Peyer's patch (tissue), 4 donors: ENCODE results near the gene MEIOB. TPM values are rescaled to one million over a fixed set of nuclear protein-coding genes. Genes with fewer than 3 reads are reported as not detected.

Source experiments
- DNase-seq, 3 donors: peaks; one replicate each; pipeline ENCODE4 v3.0.0-alpha.2; 2017 to 2019
- H3K27ac ChIP-seq, 4 donors: fragments of 200-600 bp; sonication (generic); one replicate each; pipeline ENCODE4 v1.5.1; 2016 to 2019
- H3K27me3 ChIP-seq, 2 donors: fragments of 200-600 bp; sonication (generic); one replicate each; pipeline ENCODE4 v1.5.1; 2019
- H3K36me3 ChIP-seq, 3 donors: fragments of 200-600 bp; sonication (generic); one replicate each; pipeline ENCODE4 v1.5.1; 2016 to 2019
- H3K4me1 ChIP-seq, 4 donors: fragments of 200-600 bp; sonication (generic); one replicate each; pipeline ENCODE4 v1.5.1; 2016 to 2019
- H3K4me3 ChIP-seq, 4 donors: fragments of 200-600 bp; sonication (generic); 1 replicate in 3 of 4; 2 replicates in 1 of 4; pipeline ENCODE4 v1.5.1; 2016 to 2019; ENCODE audit warnings: mild to moderate bottlenecking in 1 of 4
- H3K9me3 ChIP-seq, 4 donors: fragments of 200-600 bp; sonication (generic); one replicate each; pipeline ENCODE4 v1.5.1; 2016 to 2019; ENCODE audit warnings: mild to moderate bottlenecking in 1 of 4
- POLR2A ChIP-seq, 2 donors: fragments of 450-650 bp; IDR thresholded peaks; one replicate each; pipeline ENCODE4 v1.5.1; 2017; ENCODE audit warnings: antibody characterized with exemption in 2 of 2, mild to moderate bottlenecking in 2 of 2, moderate library complexity in 2 of 2
- total RNA-seq, 4 donors: library from RNA; depleted of rRNA; stranded (reverse); fragments of >200 nt; gene quantifications; one replicate each; pipeline ENCODE4 v1.1.0, GENCODE V29; 2016
- TF ChIP-seq, protein P1 (sequence below), 6 experiments: fragments of 450-650 bp in 4 of 6; fragments of 200-600 bp in 2 of 6; sonication (generic) in 1 of 6; IDR thresholded peaks; one replicate each; pipeline ENCODE4 v1.5.1; 2017 to 2019; ENCODE audit warnings: antibody characterized with exemption in 6 of 6, mild to moderate bottlenecking in 3 of 6, moderate library complexity in 1 of 6

Gene MEIOB
- total RNA-seq, 4 donors from 2014 or later = not detected

DNA sequence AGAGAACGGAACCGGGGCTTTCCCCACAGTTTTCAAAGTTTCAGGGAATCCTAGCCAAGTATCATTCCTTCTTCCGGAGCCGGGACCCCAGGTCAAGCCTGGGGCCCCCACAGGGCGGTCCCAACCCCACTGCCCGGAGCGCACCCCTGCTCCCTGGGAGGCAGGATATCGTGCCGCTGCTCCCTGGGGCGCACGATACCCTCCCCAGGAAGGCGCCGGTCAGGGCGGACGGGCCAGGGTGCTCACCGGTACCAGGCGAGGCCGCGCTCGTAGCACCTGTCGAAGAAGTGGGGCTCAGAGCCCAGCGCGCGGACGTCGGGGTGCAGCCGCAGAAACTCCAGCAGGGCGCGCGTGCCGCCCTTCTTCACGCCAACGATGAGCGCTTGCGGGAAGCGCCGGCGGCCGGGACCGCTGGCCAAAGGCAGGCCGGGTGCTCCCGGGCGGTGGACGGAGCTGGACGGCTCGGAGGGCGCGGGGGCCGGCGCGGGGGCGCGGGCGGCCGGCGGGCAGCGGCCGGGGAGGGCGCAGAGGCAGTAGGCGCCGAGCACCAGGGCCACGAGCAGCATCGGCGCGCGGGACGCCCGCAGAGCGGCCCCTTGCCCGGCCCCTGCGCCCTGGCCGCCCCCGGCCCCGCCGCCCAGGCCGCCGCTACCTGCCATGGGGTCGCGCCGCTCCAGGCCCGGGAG is 45.8 kb upstream of the MEIOB start:
- H3K36me3 ChIP-seq = no peaks in the 10 kb centered on the region
- no peak for DNase-seq
- H3K9me3 ChIP-seq = no peaks in the 10 kb centered on the region
- H3K4me3 ChIP-seq = no peak overlapping the region
- H3K27me3 ChIP-seq = peaks cover 0 to 34% of the 10 kb centered on the region in 2 donors
- H3K27ac ChIP-seq = no peak overlapping the region
- H3K4me1 ChIP-seq = peaks cover 0 to 21% (median 4%) of the 10 kb centered on the region in 4 donors
- no peak for TF ChIP-seq POLR2A (IDR thresholded peaks at IDR 0.05)
- TF ChIP-seq, protein P1, sequence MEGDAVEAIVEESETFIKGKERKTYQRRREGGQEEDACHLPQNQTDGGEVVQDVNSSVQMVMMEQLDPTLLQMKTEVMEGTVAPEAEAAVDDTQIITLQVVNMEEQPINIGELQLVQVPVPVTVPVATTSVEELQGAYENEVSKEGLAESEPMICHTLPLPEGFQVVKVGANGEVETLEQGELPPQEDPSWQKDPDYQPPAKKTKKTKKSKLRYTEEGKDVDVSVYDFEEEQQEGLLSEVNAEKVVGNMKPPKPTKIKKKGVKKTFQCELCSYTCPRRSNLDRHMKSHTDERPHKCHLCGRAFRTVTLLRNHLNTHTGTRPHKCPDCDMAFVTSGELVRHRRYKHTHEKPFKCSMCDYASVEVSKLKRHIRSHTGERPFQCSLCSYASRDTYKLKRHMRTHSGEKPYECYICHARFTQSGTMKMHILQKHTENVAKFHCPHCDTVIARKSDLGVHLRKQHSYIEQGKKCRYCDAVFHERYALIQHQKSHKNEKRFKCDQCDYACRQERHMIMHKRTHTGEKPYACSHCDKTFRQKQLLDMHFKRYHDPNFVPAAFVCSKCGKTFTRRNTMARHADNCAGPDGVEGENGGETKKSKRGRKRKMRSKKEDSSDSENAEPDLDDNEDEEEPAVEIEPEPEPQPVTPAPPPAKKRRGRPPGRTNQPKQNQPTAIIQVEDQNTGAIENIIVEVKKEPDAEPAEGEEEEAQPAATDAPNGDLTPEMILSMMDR (IDR thresholded peaks at IDR 0.05) = no peak

DNA sequence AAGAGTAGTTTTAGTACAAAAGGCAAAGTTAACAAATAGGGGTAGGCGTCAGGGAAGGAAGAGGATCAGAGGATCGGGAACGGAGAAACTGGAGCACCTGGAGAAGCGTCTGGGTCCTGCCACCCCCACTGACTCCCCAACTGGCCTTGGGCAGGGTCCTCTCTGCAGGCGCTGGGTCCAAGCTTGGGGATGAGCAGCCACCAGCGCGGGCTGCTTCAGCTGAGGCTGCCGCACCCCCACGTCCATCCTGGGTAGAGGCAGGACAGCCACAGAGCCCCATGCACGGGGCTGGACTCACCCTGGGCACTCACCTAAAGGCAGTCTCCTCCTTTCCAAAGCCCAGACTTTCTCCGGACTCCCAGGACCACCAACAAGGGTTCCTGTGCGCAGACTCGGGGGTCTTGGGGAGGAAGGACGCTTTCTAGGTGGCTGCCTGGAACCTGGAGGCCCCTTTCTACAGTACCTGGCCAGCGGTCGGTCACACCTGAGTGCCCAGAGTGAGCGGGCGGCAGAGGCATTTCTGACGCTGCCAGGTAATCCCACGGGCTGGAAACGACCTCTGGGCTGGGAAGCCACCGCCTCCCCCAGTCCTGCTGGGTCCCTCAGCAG is 45.2 kb upstream of the MEIOB start:
- Histone ChIP-seq H3K4me3 (no peak overlapping the region), H3K27me3 (peaks cover 0 to 34% of the 10 kb centered on the region in 2 donors), H3K4me1 (peaks cover 0 to 21% (median 4%) of the 10 kb centered on the region in 4 donors), H3K36me3 (no peaks in the 10 kb centered on the region), H3K27ac (no peak overlapping the region), H3K9me3 (no peaks in the 10 kb centered on the region)
- no peak for DNase-seq
- TF ChIP-seq, protein P1 (IDR thresholded peaks at IDR 0.05) = no peak
- no peak for TF ChIP-seq POLR2A (IDR thresholded peaks at IDR 0.05)

DNA sequence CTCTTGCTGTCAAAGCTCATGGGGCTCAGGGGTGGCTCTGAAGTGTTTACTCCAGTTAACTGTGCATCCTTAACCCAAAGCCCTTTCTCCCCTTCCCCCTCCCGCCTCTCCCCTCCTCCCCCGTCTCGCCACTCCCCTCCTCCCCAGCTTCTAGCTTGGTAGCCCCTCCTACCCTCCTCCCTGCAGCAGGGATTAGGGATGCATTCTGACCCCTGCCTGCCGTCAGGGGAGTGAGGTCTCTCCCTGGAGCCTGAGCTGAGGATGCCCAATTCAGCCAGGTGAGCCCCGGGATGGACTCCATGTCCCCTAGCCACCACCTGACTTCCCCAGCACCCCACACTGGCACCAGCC is 44.7 kb upstream of the MEIOB start:
- H3K4me3 ChIP-seq = no peak overlapping the region
- H3K27ac ChIP-seq = no peak overlapping the region
- DNase-seq = no peak
- no peak for TF ChIP-seq POLR2A (IDR thresholded peaks at IDR 0.05)
- TF ChIP-seq, protein P1 (IDR thresholded peaks at IDR 0.05) = no peak
- H3K27me3 ChIP-seq = peaks cover 0 to 34% of the 10 kb centered on the region in 2 donors
- H3K4me1 ChIP-seq = peaks cover 0 to 21% (median 4%) of the 10 kb centered on the region in 4 donors
- no peaks in the 10 kb centered on the region for H3K9me3 ChIP-seq
- no peaks in the 10 kb centered on the region for H3K36me3 ChIP-seq

DNA sequence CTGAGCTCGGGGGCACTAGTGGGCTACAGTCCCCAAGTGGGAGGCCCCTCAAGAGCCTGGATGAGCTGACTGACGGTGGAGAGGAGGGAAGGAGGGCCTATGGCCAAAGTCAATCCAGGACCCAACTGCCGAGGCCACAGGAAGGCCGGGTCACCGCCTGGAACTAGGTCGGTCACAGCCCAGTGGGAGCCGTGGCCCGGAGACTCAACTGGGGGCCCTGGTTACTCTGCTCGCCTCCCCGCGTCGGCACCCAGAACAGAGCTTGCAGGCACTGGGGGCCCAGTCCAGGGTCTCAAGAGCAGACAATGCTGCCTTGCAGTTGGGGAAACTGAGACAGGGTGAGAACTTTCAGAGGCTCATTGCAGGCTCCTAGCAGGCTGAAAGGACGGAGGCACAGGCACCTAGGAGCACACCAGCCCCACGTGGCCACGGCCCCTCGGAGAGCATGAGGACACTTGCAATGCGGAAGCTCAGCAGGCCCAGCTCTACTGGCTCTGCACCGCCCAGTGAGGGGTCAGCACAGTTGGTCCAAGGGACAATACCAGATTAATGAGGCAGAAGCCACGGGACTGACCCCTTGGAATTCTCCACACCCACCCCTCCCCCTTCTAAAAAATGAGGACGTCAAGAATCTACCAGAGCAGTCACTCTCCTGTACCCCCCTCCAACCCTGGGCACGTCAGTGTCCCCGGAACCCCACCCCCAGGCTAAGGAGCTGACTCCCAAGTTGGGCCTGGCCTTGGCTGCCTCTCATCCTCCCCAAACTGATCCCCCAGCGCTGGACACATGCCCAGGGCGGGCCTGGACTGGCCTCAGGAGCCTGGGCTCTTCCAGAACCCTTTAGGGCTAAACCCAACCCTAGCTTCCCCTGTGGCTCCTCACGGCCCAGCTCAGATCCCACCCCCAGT is 44.0 kb upstream of the MEIOB start:
- H3K27me3 ChIP-seq = peaks cover 0 to 34% of the 10 kb centered on the region in 2 donors
- no peak for DNase-seq
- TF ChIP-seq, protein P1 (IDR thresholded peaks at IDR 0.05) = no peak
- no peak for TF ChIP-seq POLR2A (IDR thresholded peaks at IDR 0.05)

DNA sequence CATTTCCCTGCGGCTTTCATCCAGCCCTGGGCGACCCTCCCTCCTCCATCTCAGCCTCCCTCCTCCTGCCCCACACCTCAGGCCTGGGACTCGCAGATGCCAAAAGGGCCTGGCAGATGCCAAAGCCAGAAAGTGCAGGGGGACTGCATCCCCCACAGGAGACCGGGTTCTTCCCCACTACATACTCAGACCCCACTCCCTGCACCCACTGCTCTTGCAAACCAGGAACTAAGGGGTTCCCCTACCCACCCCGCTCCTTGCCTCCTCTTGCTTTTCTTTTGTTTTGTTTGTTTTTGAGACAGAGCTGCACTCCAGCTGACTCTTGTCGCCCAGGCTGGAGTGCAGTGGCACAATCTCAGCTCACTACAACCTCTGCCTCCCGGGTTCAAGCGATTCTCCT is 43.0 kb upstream of the MEIOB start:
- Histone ChIP-seq H3K27me3 (peaks cover 0 to 29% of the 10 kb centered on the region in 2 donors), H3K9me3 (no peaks in the 10 kb centered on the region), H3K36me3 (no peaks in the 10 kb centered on the region), H3K4me3 (no peak overlapping the region), H3K4me1 (peaks cover 0 to 21% (median 4%) of the 10 kb centered on the region in 4 donors), H3K27ac (no peak overlapping the region)
- DNase-seq = no peak
- TF ChIP-seq, protein P1 (IDR thresholded peaks at IDR 0.05) = no peak
- TF ChIP-seq POLR2A (IDR thresholded peaks at IDR 0.05) = no peak

More for the DNA sequence above, 44.0 kb upstream of the MEIOB start:
- H3K4me1 ChIP-seq = peaks cover 0 to 21% (median 4%) of the 10 kb centered on the region in 4 donors
- H3K27ac ChIP-seq = no peak overlapping the region
- no peak overlapping the region for H3K4me3 ChIP-seq
- H3K36me3 ChIP-seq = no peaks in the 10 kb centered on the region
- no peaks in the 10 kb centered on the region for H3K9me3 ChIP-seq
